HEK293T (cell line): ENCODE results near the gene ESD.

ENCODE experiments used
- ARNT ChIP-seq: fragments of 450-650 bp; IDR thresholded peaks from 2 replicates; pipeline ENCODE4 v1.6.1; 2017; ENCODE audit warnings: mild to moderate bottlenecking
- BHLHE40 ChIP-seq: fragments of 450-650 bp; IDR thresholded peaks from 2 replicates; pipeline ENCODE4 v1.6.1; 2016; ENCODE audit warnings: mild to moderate bottlenecking, moderate library complexity, borderline replicate concordance
- CTBP1 ChIP-seq: fragments of 450-650 bp; IDR thresholded peaks from 2 replicates; pipeline ENCODE4 v1.6.1; 2016; ENCODE audit warnings: borderline replicate concordance
- HDGF ChIP-seq: fragments of 450-650 bp; IDR thresholded peaks from 2 replicates; pipeline ENCODE4 v1.6.1; 2017; ENCODE audit warnings: antibody characterized with exemption, borderline replicate concordance
- SUZ12 ChIP-seq: fragments of 450-650 bp; IDR thresholded peaks from 2 replicates; pipeline ENCODE4 v1.6.1; 2016; ENCODE audit warnings: mild to moderate bottlenecking
- TARDBP ChIP-seq: fragments of 450-650 bp; IDR thresholded peaks from 2 replicates; pipeline ENCODE4 v1.6.1; 2016

- no peak for TF ChIP-seq TARDBP
- TF ChIP-seq BHLHE40: no peak
- no peak for TF ChIP-seq SUZ12
- no peak for TF ChIP-seq CTBP1
- TF ChIP-seq HDGF: no peak
- TF ChIP-seq ARNT: no peak
Observed at GRCh38 chr13:46745062-46745461, 51.9 kb downstream of the ESD start.
